Mesothelial cell of epicardium (in vitro differentiated cells): ENCODE measurements around the gene COA3. TPM values are rescaled to one million over a fixed set of nuclear protein-coding genes. Genes with fewer than 3 reads are reported as not detected.

Source experiments
- DNase-seq, 2 experiments: peaks; one replicate each; pipeline ENCODE4 v3.0.0; 2021; ENCODE audit warnings: low spot score in 2 of 2; ENCODE audit not compliant: unreplicated experiment in 2 of 2
- H3K27ac Mint-ChIP-seq: 2 replicates; pipeline ENCODE4 v1.8.0; 2021; ENCODE audit warnings: mixed read lengths
- H3K27me3 Mint-ChIP-seq: 2 replicates; pipeline ENCODE4 v1.8.0; 2021; ENCODE audit warnings: low read depth, mixed read lengths
- H3K36me3 Mint-ChIP-seq: 2 replicates; pipeline ENCODE4 v1.8.0; 2021; ENCODE audit warnings: mixed read lengths
- H3K4me1 Mint-ChIP-seq: 2 replicates; pipeline ENCODE4 v1.8.0; 2021; ENCODE audit warnings: mixed read lengths
- H3K4me3 Mint-ChIP-seq: 2 replicates; pipeline ENCODE4 v1.8.0; 2021; ENCODE audit warnings: mild to moderate bottlenecking, moderate library complexity, mixed read lengths
- H3K9me3 Mint-ChIP-seq: 2 replicates; pipeline ENCODE4 v1.8.0; 2021; ENCODE audit warnings: mixed read lengths
- CTCF ChIP-seq: fragments of 200-600 bp; sonication (generic); IDR thresholded peaks from one replicate; pipeline ENCODE4 v1.5.0; 2021; ENCODE audit warnings: antibody characterized with exemption; ENCODE audit not compliant: unreplicated experiment
- total RNA-seq: library from RNA; stranded (reverse); gene quantifications from 3 replicates; pipeline ENCODE4 v1.2.1, GENCODE V29; 2021

Gene COA3
- total RNA-seq, 1 donor from 2014 or later = 52.4 TPM

- no peak for TF ChIP-seq CTCF
- Mint-ChIP-seq H3K4me3 (no peak overlapping the region), H3K36me3 (peaks cover 10% of the 10 kb centered on the region), H3K9me3 (no peaks in the 10 kb centered on the region), H3K27ac (no peak overlapping the region), H3K27me3 (peaks cover 13% of the 10 kb centered on the region), H3K4me1 (peaks cover 2% of the 10 kb centered on the region)
- DNase-seq = no peak
Measured at GRCh38 chr17:42791948-42792347, 6.6 kb downstream of the COA3 start.

- no peak for TF ChIP-seq CTCF
- Mint-ChIP-seq H3K4me1 (no peaks in the 10 kb centered on the region), H3K27ac (no peak overlapping the region), H3K27me3 (peaks cover 47% of the 10 kb centered on the region), H3K36me3 (no peaks in the 10 kb centered on the region), H3K4me3 (no peak overlapping the region), H3K9me3 (no peaks in the 10 kb centered on the region)
- no peak for DNase-seq
Measured at GRCh38 chr17:42787266-42787665, 11.2 kb downstream of the COA3 start.

- TF ChIP-seq CTCF = no peak
- Mint-ChIP-seq H3K27me3 (peaks cover 59% of the 10 kb centered on the region), H3K36me3 (no peaks in the 10 kb centered on the region), H3K9me3 (no peaks in the 10 kb centered on the region), H3K4me1 (peaks cover 6% of the 10 kb centered on the region), H3K4me3 (no peak overlapping the region), H3K27ac (no peak overlapping the region)
- DNase-seq = no peak
Measured at GRCh38 chr17:42784811-42785592, 13.5 kb downstream of the COA3 start.

- H3K27ac Mint-ChIP-seq = no peak overlapping the region
- peaks cover 6% of the 10 kb centered on the region for H3K4me1 Mint-ChIP-seq
- H3K27me3 Mint-ChIP-seq = peaks cover 61% of the 10 kb centered on the region
- no peak overlapping the region for H3K4me3 Mint-ChIP-seq
- TF ChIP-seq CTCF = no peak
- no peaks in the 10 kb centered on the region for H3K36me3 Mint-ChIP-seq
- no peaks in the 10 kb centered on the region for H3K9me3 Mint-ChIP-seq
- DNase-seq = no peak
Measured at GRCh38 chr17:42784409-42784808, 14.1 kb downstream of the COA3 start.

GRCh38 chr17:42783791-42784138 is 14.7 kb downstream of the COA3 start:
- Mint-ChIP-seq H3K27ac (no peak overlapping the region), H3K36me3 (no peaks in the 10 kb centered on the region), H3K4me1 (peaks cover 6% of the 10 kb centered on the region), H3K9me3 (no peaks in the 10 kb centered on the region), H3K4me3 (no peak overlapping the region), H3K27me3 (peaks cover 61% of the 10 kb centered on the region)
- DNase-seq = no peak
- TF ChIP-seq CTCF = no peak
